CD4-positive, alpha-beta T cell (primary cell): Measurements from ENCODE around the gene HDLBP. TPM values are rescaled to one million over a fixed set of nuclear protein-coding genes. Genes with fewer than 3 reads are reported as not detected.

ENCODE experiments used
- ATAC-seq: fragments of 200-7000 bp; cut with Tn5 transposase; one replicate; pipeline ENCODE4 v1.10.0; 2022; ENCODE audit warnings: mild to moderate bottlenecking; ENCODE audit not compliant: poor library complexity
- CTCF ChIA-PET: fragments of 350-600 bp; sonication (Branson Sonifier 250); formaldehyde crosslinking; loops from one replicate; lab custom pipeline; 2021; ENCODE audit warnings: antibody characterized with exemption, inconsistent platforms; lab: Charles Lee
- POLR2A ChIA-PET: fragments of 350-600 bp; sonication (Branson Sonifier 250); formaldehyde crosslinking; loops from one replicate; lab custom pipeline; 2021; ENCODE audit warnings: antibody characterized with exemption, inconsistent platforms; lab: Charles Lee
- DNase-seq, 14 experiments: peaks; one replicate each; pipeline ENCODE4 v3.0.0-alpha.2; 2013 to 2020; ENCODE audit warnings: mixed read lengths in 2 of 14
- H3K27ac ChIP-seq, 2 donors: one replicate each; pipeline versions ENCODE4 v1.5.1 to v1.7.0; 2013; ENCODE audit warnings: low read length in 2 of 2, low read depth in 1 of 2, mild to moderate bottlenecking in 1 of 2
- H3K27me3 ChIP-seq, 2 experiments: 1 replicate in 1 of 2; 2 replicates in 1 of 2; pipeline versions ENCODE4 v1.6.1 to v1.7.0; 2013; ENCODE audit warnings: low read length in 2 of 2, control low read depth in 1 of 2, mild to moderate bottlenecking in 1 of 2, moderate library complexity in 1 of 2; ENCODE audit not compliant: insufficient read depth in 2 of 2, control insufficient read depth in 1 of 2
- H3K36me3 ChIP-seq: one replicate; pipeline ENCODE4 v1.6.1; 2013; ENCODE audit warnings: low read length, control low read depth; ENCODE audit not compliant: insufficient read depth
- H3K4me1 ChIP-seq: one replicate; pipeline ENCODE4 v1.6.1; 2013; ENCODE audit warnings: low read length, control low read depth; ENCODE audit not compliant: insufficient read depth
- H3K4me3 ChIP-seq: one replicate; pipeline ENCODE4 v1.5.1; 2013; ENCODE audit warnings: mild to moderate bottlenecking, low read length, moderate library complexity
- H3K9me3 ChIP-seq, 2 experiments: 1 replicate in 1 of 2; 2 replicates in 1 of 2; pipeline versions ENCODE4 v1.6.1 to v1.7.0; 2013; ENCODE audit warnings: low read length in 2 of 2, mild to moderate bottlenecking in 2 of 2, control low read depth in 1 of 2, moderate library complexity in 1 of 2; ENCODE audit not compliant: control insufficient read depth in 1 of 2, insufficient read depth in 1 of 2
- H3K27ac Mint-ChIP-seq: one replicate; pipeline ENCODE4 v1.8.0; 2020; ENCODE audit warnings: mixed read lengths
- H3K27me3 Mint-ChIP-seq: one replicate; pipeline ENCODE4 v1.8.0; 2021; ENCODE audit warnings: mixed read lengths
- H3K36me3 Mint-ChIP-seq: one replicate; pipeline ENCODE4 v1.8.0; 2021; ENCODE audit warnings: low read depth, mixed read lengths
- H3K4me1 Mint-ChIP-seq: one replicate; pipeline ENCODE4 v1.8.0; 2021; ENCODE audit warnings: low read depth, mixed read lengths
- H3K4me3 Mint-ChIP-seq: one replicate; pipeline ENCODE4 v1.8.0; 2020; ENCODE audit warnings: mild to moderate bottlenecking, mixed read lengths
- H3K9me3 Mint-ChIP-seq: one replicate; pipeline ENCODE4 v1.8.0; 2020; ENCODE audit warnings: mixed read lengths
- intact Hi-C, 2 experiments: fragments of 100-400 bp; cut with DNase I in 1 of 2; cut with micrococcal nuclease in 1 of 2; formaldehyde crosslinking; loops; one replicate each; pipeline versions ENCODE4 v1.15.1 to v1.9.0; 2023 to 2025; cut with DNase I, micrococcal nuclease
- total RNA-seq, 174 experiments: library from RNA in 2 of 174; stranded (reverse) in 2 of 174; gene quantifications; one replicate each; pipeline ENCODE4 v1.2.3 and lab custom pipeline; 2021 to 2026
- TF ChIP-seq, protein P1 (sequence below): fragments of 200-600 bp; IDR thresholded peaks from one replicate; pipeline ENCODE4 v1.8.0; 2022; ENCODE audit warnings: antibody characterized with exemption, mild to moderate bottlenecking

Gene HDLBP
- total RNA-seq, 2 experiments from 2014 or later, result 82.0 to 97.9 TPM

DNA sequence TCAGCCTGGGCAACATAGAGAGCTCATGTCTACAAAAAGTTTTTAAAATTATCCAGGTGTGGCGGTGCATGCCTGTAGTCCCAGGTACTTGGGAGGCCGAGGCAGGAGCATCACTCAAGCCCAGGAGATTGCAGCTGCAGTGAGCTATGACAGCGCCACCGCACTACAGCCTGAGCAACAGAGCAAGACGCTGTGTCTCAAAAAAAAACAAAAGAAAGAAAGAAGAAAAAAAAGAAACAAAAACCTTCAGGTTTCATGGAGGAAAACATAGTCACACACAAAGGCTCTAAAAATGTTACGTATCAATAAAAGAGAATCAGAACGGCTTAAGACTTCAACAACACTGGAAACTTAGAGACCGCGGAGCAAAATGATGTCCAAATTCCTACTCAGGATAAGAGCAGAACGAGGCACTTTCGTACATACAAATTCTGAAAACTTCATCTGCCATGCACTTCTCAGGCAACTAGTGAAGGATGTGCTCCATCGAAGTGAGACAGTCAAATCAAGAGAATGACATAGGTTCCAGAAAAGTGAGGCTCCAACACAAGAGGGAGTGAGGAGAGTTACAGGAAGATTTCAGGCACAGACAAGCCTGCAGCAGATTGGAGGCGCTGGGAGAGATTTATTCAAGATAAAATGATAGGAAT is 4.4 kb downstream of the HDLBP start:
- Mint-ChIP-seq H3K9me3 (no peaks in the 10 kb centered on the region), H3K4me1 (peaks cover 85% of the 10 kb centered on the region), H3K27me3 (no peaks in the 10 kb centered on the region), H3K27ac (peak overlapping the region; percentile 87), H3K36me3 (peaks cover 13% of the 10 kb centered on the region), H3K4me3 (no peak overlapping the region)
- Histone ChIP-seq H3K9me3 (no peaks in the 10 kb centered on the region), H3K27me3 (no peaks in the 10 kb centered on the region), H3K36me3 (peaks cover 6% of the 10 kb centered on the region), H3K27ac (peak overlapping the region in 1 of 2 donors; percentile 25), H3K4me3 (no peak overlapping the region), H3K4me1 (peaks cover 57% of the 10 kb centered on the region)
- intact Hi-C loops, result loop anchor here (5.0 to 10.0 kb wide), 5 partner anchors 39 to 746 kb away; partner anchors contain the start of genes DUSP28 (in 1 of the 2), ING5 (in 1 of the 2), MTERF4 (in 1 of the 2) and RNPEPL1 (in 1 of the 2)
- DNase-seq, result no peak
- ChIA-PET POLR2A (no interaction called here), CTCF (no interaction called here)
- no peak for ATAC-seq
- TF ChIP-seq, protein P1, sequence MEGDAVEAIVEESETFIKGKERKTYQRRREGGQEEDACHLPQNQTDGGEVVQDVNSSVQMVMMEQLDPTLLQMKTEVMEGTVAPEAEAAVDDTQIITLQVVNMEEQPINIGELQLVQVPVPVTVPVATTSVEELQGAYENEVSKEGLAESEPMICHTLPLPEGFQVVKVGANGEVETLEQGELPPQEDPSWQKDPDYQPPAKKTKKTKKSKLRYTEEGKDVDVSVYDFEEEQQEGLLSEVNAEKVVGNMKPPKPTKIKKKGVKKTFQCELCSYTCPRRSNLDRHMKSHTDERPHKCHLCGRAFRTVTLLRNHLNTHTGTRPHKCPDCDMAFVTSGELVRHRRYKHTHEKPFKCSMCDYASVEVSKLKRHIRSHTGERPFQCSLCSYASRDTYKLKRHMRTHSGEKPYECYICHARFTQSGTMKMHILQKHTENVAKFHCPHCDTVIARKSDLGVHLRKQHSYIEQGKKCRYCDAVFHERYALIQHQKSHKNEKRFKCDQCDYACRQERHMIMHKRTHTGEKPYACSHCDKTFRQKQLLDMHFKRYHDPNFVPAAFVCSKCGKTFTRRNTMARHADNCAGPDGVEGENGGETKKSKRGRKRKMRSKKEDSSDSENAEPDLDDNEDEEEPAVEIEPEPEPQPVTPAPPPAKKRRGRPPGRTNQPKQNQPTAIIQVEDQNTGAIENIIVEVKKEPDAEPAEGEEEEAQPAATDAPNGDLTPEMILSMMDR, result no peak

GRCh38 chr2:241309684-241310117 is 5.8 kb downstream of the HDLBP start:
- peaks cover 5% of the 10 kb centered on the region for H3K36me3 Mint-ChIP-seq
- H3K27me3 ChIP-seq, result no peaks in the 10 kb centered on the region
- H3K9me3 Mint-ChIP-seq, result no peaks in the 10 kb centered on the region
- H3K9me3 ChIP-seq, result no peaks in the 10 kb centered on the region
- H3K4me1 Mint-ChIP-seq, result peaks cover 89% of the 10 kb centered on the region
- peak overlapping the region; percentile 68 for H3K4me3 Mint-ChIP-seq
- POLR2A ChIA-PET, result interaction anchor here (1.0 kb wide), 1 partner anchor 11 kb away, joined by 7 read pairs; no protein-coding TSS in a partner anchor
- DNase-seq, result peak; percentile 49 to 86 (median 68)
- ATAC-seq, result peak; percentile 96
- TF ChIP-seq, protein P1, result no peak
- peaks cover 69% of the 10 kb centered on the region for H3K4me1 ChIP-seq
- CTCF ChIA-PET, result no interaction called here
- peak overlapping the region; percentile 87 for H3K27ac Mint-ChIP-seq
- H3K36me3 ChIP-seq, result peaks cover 6% of the 10 kb centered on the region
- intact Hi-C loops, result loop anchor here (5.0 to 10.0 kb wide), 5 partner anchors 37 to 745 kb away; partner anchors contain the start of genes DUSP28 (in 1 of the 2), ING5 (in 1 of the 2), MTERF4 (in 1 of the 2) and RNPEPL1 (in 1 of the 2)
- H3K27ac ChIP-seq, result peak overlapping the region; percentile 31 to 42
- H3K4me3 ChIP-seq, result no peak overlapping the region
- H3K27me3 Mint-ChIP-seq, result no peaks in the 10 kb centered on the region

GRCh38 chr2:241308832-241309500 is 6.5 kb downstream of the HDLBP start:
- H3K9me3 Mint-ChIP-seq, result no peaks in the 10 kb centered on the region
- no peak overlapping the region for H3K4me3 ChIP-seq
- no peak for ATAC-seq
- peaks cover 6% of the 10 kb centered on the region for H3K36me3 ChIP-seq
- peak overlapping the region; percentile 87 for H3K27ac Mint-ChIP-seq
- H3K4me1 ChIP-seq, result peaks cover 65% of the 10 kb centered on the region
- H3K27me3 Mint-ChIP-seq, result no peaks in the 10 kb centered on the region
- peaks cover 5% of the 10 kb centered on the region for H3K36me3 Mint-ChIP-seq
- H3K4me3 Mint-ChIP-seq, result no peak overlapping the region
- no peaks in the 10 kb centered on the region for H3K9me3 ChIP-seq
- intact Hi-C loops, result no loop called here
- CTCF ChIA-PET, result no interaction called here
- peaks cover 90% of the 10 kb centered on the region for H3K4me1 Mint-ChIP-seq
- DNase-seq, result no peak
- TF ChIP-seq, protein P1, result no peak
- H3K27me3 ChIP-seq, result no peaks in the 10 kb centered on the region
- peak overlapping the region; percentile 42 to 49 for H3K27ac ChIP-seq
- POLR2A ChIA-PET, result interaction anchor here (1.0 kb wide), 1 partner anchor 10 kb away, joined by 7 read pairs; no protein-coding TSS in a partner anchor
